ENCODE data around the gene TBC1D24.

The TBC1D24 gene

GRCh38 chr16:2450975-2451381, 23.9 kb upstream of the TBC1D24 start:
- DNase-seq, result no peak

DNA sequence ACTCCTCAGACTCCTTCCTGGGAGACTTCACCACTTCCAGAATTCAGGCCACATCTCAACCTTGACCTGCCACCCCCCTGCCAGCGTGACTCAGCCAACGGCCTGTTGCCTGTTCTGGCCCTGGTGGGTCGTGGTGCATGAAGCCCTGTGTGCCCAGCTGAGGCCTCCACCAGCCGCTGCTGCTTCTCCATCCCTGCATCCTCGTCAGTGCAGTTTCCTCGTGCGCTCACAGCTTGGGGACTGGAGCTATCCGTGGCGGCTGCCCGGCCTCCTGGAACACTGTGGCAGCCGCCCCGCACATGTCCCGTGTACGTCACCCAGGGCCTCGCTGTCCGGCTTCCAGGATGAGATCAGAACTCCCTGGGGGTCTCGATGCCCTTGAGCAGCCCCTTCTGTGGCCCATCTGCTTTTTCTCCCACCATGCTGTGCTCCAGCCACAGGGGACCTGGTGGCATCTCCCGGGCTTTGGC, 23.0 kb upstream of the TBC1D24 start:
- DNase-seq, result no peak

DNA sequence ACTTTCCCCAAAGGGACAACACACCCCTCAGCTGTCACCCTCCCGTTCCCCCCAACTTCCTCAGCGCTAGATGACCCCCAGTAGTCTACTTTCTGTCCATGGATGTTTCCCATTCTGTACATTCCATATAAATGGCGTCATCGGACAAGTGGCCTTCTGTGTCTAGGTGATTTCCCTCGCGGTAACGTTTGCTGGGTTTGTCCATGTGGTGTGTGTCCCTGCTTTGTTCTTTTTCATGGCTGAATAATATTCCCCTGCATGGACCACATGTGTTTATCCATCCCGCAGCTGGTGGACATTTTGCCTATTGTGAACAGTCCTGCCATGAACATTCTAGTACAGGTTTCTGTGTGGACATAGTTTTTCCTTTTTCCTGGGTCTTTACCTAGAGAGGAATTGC, 22.3 kb upstream of the TBC1D24 start:
- DNase-seq, result no peak

GRCh38 chr16:2455081-2455845, 19.7 kb upstream of the TBC1D24 start:
- DNase-seq, result no peak

GRCh38 chr16:2456551-2457153, 18.3 kb upstream of the TBC1D24 start:
- no peak for DNase-seq

GRCh38 chr16:2457267-2457666, 17.7 kb upstream of the TBC1D24 start:
- DNase-seq, result no peak

GRCh38 chr16:2457946-2458345, 17.0 kb upstream of the TBC1D24 start:
- DNase-seq, result no peak

GRCh38 chr16:2458887-2459646, 15.9 kb upstream of the TBC1D24 start:
- DNase-seq, result no peak

GRCh38 chr16:2459647-2460390, 15.1 kb upstream of the TBC1D24 start, which contains the start of gene TEDC2:
TSS of gene TEDC2 (plus strand) at chr16:2460109. CDS start at chr16:2460145, 36 bp downstream.
- peak; percentile 95 for DNase-seq

DNA sequence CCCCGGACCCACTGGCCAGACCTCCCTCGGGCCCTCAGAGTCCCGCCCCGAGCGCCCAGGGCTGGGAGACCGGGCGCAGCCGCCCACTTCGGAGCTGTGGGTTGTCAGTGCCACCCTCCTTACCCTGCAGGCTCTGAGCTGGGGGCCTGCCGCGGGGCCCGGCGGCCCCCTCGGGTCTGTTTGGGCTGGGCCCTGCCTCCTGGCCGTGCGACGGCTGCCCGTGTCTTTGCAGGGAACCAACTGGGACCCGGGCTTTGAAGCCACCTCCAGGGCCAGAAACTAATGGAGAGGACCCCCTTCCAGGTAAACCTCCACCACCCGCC, 14.6 kb upstream of the TBC1D24 start:
- no peak for DNase-seq

GRCh38 chr16:2460916-2461315, 14.0 kb upstream of the TBC1D24 start:
- no peak for DNase-seq

- no peak for DNase-seq
Observed at GRCh38 chr16:2462031-2462866, 12.7 kb upstream of the TBC1D24 start.

- no peak for DNase-seq
Observed at GRCh38 chr16:2464333-2464732, 10.6 kb upstream of the TBC1D24 start.

- no peak for DNase-seq
Observed at GRCh38 chr16:2465653-2466415, 9.1 kb upstream of the TBC1D24 start.

DNA sequence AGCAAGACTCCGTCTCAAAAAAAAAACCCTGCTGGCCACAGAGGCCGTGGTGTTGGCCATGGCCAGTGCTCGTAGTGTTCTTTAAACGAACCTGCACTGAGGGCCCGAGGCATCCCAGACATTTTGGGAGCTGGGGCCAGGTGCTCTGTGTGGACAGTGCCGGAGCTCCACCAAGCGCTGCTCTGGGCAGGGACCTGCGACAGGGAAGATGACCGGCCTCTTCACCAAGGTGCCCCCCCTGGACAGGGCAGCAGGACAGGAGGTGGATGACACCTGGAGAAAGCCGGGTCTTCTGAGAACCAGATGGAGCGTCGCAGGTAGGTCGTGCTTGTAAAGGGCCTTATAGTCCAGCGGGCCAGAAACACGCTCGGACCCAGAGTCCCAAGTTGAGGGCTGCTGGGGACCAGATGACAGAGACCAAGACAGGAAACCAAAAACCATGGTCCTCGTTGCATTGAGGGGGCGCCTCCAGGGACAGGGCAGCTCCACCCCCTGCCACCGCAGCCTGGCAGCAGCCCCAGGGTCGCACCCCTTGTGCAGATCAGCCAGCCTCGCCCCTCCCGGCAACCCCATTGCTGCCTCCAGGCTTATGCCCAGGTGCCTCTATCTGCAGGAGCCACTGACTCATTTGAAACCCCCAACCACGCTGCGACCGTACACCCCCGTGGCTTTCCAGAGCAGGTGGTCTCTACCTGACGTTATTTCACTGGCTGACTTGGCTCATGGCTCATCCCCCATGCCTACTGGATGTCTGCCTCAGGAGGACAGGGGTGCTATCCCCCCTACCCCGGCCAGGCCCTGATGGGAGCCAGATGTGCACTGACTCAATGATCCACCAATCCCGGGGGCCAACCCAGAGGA, 8.0 kb upstream of the TBC1D24 start:
- DNase-seq, result no peak

DNA sequence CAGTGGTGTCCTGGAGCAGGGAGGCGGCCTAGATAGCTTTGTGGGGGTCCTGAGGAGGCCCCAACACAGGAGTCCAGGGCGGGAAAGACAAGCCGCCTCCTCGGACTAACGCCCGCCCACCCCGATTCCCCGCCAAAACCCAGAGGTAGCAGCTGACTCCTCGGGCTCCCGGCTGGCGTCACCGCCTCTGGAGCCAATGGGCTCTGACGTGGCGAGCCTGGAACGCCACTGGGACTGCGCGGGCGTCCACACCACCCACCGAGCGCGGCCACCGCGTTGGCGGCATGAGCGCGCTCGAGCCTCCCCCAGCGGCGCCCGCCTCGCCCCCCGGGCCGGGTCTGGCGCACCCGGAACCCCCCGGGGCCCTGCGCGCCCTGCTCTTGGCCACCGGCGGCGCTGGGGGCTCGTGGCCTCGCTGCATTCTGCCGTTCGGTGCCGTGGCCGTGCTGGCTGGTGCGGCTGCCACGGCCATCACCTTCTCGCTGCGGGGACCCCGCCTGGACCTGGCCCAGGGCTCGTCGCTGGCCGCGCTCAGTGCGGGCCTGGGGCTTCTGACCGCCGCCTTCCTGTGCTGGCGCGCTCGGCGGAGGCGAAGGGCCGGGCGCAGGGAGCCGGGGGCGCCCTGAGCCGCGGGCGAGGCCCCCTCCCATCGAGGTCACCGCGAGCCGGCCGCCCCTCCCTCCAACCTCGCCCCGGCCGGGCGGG, 7.2 kb upstream of the TBC1D24 start:
- no peak for DNase-seq

GRCh38 chr16:2468233-2468724, 6.6 kb upstream of the TBC1D24 start:
- DNase-seq, result no peak

DNA sequence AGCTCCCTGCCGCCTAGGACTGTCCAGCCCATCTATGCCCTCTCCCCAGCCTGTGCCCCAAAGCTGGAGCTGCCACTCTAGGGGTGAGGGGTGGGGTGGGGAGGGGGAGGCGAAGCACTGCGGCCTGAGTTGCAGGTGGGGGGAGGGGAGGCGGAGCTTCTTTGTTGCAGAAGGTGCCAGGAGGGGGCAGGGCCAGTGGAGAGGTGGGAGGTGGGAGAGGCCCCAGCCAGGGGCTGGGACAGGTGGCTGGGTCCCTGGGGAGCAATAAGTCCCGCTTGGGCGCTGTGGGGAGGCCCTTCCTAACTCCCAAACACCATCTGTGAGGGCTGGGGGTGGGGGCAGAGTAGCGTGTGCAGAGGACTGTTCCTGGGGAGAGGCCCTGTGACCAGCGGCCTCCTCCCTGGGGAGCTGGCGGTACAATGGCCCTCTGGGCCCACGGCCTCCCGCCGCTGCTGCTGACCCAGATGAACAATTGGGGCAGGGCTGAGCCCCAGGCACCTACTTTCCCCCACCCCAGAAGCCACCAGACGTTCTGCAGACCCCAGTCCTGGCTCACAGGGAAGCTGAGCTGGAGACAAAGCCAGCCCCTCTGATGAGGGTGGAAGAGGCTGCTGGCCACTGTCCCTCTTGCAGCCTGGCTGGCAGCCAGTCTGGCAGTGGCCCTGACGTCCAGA, 6.1 kb upstream of the TBC1D24 start:
- DNase-seq, result no peak
